ENCODE measurements around the gene PDGFRB.

The PDGFRB gene

DNA sequence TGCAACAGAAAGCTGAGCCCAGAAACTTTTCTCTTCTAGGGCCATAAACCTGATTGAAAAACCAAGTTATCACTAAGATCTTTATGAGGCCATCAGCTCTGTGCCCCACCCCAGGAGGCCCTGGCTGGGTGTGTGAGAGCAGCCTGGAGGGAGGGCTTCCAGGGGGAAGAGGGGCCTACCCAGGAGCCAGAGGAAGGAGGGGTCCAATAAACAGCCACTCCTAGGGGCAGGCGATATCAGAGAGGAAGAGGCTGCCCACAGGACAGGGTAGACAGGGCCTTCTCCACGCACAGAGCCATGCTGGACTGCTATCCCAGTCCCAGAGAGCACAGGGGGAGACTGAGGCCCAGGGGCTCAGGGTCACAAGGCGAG lies 6.5 kb upstream of the PDGFRB start:
- DNase-seq, result no peak

DNA sequence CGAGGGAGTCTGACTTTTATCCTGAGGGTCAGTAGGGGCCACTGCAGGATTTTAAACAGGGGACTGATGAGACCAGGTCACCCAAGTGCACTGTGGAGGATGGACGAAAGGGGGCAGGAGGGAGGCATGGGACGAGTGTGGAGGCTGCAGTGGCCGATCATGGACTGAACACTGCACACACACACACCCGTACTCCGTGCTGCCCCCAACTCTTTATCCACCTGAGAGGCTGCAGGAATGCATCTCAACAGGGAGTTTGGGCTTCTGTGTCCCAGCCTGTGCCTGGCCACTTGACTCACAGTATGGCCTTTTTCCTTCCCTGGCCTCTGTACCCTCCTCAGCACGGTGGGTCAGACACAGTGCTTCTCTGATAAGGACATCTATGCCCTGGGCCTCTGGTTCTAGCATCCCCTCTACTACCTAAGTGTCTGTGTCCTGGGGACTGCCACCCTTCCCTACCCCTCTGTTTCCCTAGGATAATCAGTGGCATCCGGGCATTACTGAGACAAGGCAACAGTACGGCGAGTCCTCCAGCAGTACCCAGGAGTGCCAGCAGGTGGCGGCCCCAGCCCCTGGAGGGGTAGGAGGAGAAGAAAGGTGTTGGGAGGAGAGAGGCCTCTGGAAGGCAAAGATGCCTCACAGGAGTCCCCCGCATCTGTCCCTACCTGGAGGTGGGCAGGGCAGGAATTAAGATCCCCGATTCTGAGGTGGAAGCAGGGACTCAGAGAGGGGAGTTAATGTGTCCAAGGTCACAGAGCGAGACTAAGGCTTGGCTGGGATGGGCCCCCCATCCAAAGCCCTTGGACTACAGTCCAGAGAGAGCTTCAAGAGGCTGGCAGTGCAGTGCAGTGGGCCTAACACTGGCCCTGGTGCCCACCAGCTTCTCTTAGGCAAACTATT lies 5.8 kb upstream of the PDGFRB start:
- peak; percentile 0 for DNase-seq

DNA sequence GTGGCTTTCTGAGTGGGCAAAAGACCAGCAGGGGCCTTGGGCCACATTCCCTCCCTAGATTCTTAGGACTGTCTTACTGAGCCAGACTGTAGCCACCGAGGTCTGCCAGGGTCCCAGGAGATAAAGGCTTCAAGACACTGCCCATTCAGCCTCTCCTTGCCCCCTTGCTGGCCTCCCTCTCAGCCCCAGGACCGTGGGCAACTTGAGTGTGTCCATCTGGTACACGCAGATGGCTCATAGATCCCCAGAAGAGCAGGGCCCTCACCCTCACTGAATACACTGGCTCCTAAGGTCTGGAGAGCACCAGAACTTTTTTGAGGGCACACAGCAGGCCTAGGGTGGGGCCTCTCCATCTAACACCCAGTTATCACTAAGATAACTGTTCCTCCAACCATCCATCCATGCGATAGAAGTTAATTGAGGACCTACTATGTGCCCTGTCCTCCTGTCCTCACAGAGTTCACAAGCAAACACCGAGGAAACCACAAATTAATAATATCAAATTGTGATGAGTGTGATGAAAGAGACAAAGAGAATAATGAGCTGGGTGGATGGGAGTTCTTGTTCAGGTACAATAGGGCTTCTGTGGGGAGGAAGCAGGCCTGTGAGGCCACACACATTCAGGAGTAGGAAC lies 4.9 kb upstream of the PDGFRB start:
- DNase-seq, result no peak

DNA sequence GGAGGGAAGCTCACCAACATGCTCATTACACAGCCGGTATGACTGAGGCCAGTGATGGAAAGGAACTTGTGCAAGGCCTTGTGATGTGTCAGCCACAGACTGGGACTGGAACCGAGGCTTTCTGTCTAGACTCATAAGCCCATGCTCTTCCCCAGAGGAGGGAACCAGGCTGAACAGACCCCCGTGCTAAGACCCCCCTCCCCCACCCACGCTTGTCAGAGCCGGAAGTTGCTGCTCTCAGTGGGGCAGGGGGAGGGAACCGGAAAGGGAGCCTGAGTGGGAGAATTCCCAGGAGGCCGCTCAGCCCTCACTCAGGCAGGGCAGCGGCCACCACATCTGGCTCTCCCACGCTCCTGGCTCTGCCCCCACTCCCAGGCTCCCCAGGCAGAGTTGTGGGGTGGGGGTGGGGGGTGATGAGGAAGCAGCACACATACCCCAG lies 4.1 kb upstream of the PDGFRB start:
- peak; percentile 0 for DNase-seq

DNA sequence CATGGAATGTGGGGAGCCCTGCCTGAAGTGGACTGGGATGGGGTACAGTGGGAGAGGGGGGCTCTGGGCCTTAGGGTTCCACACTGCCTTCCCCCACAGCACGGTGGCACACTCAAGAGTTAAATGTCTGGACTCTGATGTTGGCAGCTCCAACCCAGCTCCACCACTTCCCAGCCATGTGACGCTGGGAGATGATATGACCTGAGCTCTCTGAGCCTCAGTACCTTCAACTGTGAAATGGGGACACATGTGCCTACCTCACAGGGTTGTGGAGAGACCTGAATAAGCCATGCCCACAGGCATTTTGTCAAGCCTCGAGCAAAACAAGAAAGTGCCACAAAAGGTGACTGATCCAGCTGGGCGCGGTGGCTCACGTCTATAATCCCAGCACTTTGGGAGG lies 3.4 kb upstream of the PDGFRB start:
- DNase-seq, result no peak

DNA sequence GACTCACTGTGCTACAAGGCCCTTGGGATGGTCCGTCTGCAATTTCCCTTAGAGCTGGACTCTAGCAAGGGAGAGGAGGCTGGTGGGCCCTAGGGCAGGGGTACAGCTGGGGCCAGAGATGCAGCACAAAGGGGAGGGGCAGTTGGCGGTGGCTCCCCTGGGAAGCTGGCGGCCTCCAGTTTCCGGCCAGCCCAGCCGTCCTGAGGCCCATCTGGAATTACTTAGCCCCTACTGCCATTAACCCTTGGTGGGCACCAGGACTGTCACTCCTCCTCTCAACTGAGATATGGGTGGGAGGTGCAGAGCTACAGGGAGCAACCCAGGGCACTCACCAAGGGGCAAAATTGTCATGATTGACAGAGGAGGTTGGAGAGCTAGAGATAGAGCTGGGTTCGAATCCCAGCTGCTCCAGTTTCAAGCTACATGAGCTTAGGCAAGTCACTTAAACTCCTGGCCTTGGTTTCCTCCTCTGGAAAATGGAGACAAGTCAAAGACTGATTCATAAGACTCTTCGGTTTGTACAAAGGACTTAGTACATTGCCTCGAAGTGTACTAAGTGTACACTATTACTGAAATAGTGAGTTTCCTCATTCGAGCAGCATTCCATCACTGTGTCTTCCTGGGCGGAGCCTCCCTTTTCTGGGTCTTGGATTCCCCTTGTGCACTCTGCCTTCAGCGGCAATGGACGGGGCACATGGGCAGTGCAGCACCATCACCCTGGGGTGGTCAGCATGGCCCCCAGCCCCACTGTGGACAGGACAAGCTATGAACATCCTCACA lies 2.7 kb upstream of the PDGFRB start:
- no peak for DNase-seq

DNA sequence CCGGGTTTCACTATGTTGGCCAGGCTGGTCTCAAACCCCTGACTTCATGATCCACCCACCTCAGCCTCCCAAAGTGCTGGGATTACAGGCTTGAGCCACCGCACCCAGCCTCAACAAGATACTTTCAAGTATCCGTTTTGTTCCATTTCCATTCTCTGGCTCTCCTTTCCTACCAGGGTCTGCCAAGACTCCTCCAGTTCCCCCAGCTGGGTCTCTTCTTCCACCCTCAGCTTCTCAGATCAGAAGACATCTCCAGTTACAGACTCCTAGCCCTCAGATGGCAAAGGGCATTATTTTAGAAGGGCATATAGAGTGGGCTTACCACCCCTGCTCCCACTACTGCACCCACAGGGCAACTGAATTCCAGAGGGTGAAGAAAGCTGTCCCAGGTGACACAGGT lies 1.5 kb upstream of the PDGFRB start:
- DNase-seq, result no peak

DNA sequence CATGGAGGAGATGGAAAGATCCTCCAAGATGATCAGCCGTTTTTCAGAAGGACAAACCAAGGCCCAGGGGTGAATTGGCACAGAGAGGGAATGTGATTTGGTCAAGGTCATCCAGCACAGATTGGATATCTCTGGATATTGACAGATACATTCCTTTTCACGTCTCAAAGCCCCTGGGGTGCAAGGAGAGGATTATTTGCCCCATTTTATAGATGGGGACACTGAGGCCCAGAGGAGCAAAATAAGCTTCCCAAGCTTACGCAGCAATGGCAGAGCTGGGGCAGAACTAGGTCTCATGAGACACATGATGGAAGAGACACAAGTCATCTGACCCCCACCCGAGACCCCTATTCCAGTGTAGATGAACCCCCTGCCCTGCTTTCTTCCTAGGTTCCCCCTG lies 895 bp upstream of the PDGFRB start:
- no peak for DNase-seq

DNA sequence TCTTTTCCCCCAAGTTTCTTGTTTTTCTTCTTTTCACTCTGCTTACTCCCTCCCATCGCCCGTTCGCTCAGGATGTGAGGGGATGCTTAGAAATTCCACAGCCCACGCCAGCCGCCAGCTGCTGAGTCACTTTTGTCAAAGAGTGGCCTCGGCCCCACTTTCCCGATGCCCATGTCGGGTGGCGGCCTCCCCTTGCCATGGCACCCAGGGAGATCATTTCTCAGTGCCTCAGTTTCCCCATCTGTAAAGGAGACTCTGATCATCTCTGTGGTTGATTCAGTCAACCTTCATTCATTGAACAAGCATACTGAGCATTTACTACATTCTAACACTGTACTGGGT lies 353 bp upstream of the PDGFRB start:
- DNase-seq, result no peak

DNA sequence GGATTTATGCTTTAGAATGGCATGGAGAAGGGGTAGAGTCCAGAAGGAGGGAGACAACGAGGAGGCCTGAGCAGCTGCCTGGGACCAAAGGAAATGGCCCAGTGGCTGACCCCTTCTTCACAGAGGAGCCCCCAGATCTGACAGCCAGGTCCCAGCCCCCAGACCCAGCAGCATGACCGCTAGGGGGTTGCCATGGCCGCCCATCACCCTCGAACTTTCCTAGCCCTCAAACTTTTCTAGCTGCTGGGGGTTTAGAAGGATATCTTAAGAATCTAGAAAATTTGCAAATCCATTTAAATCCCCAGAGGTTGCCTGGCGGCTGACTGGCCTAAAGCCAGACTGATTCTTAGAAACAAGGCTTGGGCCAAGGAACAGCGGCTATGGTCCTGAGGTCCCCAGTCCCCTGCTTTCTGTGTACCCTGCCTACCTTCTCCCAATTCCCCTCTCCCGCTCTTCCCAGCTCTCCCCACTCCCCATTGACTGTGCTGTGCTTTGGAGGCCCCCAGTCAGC lies 972 bp downstream of the PDGFRB start:
- DNase-seq, result no peak

DNA sequence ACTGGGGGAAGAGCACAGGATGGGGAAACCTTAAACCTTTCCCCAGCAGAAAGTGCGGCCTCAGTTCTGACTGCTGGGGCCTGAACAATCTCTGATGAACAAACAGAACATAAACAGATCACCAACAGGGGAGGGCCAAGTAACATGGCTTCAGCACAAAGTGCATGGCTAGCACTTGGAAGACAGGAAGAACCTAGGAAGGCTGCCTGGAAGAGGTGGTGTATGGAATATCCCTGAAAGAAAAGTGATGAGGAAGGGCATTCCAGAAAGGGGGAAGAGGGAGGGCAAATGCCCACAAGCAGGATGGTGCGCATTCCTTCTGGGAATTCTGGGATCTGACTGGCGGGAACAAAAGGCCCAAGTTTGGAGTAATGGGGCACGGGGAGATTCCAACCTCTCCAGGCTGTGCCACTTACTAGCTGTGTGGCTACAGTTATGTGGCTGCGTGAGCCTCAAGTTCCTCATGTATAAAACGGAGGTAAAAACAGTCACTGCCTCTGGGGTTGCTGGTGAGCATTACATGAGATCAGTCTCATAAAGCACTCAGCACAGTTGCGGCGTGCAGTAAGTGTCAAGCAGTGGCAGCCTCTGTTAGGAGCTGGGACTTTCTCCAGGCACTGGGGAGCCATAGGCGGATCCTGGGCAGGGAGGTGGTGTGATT lies 1.6 kb downstream of the PDGFRB start:
- no peak for DNase-seq

DNA sequence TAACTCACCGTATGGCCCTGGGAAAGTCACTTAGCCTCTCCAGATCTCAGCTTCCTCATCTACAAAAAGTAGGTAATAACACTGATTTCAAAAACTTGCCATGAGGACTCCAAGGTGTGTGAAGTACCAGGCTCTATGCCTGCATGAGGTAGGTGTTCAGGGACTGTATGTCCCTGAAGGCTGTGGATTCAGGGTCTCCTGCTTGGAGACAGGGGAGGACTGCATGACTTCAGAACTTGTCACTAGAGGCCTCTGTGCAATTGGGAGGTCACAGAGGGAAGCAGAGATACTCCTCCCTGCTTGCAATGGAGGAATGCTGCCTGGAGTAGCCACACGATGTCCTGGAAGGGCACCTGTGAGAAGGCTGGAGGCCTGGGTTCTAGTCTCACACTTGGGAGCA lies 2.2 kb downstream of the PDGFRB start:
- no peak for DNase-seq

DNA sequence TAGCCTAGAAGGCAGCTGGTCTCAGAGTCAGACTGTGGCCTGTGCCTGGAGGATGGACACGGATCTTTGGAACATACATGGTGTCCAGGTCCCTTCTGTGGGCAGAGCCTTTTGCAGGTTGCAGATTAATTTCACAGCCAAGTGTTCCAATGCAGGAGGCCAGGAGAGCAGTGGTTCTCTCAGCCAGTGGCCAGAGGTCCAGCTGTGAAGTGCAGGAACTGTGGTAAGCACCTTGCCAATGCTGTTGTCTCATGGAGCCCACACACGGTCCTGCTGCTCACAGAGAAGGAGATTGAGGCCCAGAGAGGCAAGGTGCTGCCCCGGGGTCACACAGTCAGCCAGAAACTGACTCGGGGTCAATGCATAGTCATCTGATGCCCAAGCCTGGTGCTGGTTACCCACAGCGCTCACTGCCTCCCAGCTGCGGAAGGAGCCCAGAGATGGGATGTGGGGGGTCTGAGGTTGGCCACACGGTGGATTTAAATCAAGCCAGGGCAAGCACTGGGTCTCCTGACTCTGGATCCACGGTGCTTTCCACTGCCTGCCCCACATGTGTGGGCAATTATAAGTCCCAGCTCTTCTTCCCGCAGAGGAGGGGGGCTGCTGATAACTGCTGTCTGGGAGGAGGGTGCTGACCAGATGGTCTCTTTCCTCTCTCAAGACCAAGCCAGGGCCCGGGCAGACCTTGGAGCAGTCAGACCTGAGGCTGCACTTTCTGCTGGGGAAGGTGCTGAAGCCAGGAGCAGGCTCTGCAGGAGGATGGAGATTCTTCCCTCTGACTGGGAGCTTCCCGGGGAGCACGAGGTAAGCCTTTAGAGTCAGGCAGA lies 2.8 kb downstream of the PDGFRB start:
- no peak for DNase-seq

DNA sequence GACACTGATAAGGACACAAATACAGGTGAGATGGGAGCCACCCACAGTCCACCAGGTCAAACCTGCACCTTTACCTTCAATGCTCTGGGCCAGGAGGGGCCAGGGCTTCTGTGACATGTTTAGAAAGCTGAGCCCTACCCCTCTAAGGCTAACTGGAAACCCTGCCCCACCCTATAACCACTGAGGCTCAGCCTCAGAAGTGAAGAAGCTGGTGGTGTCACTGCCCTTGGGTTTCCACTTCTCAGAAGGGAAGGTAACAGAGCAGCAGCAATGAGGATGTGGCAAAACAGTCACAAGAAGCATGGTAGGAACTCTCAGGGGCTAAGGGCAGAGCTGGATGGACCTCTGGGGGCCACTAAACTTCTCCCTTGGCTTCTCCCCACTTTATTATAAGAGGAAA lies 6.0 kb downstream of the PDGFRB start:
- no peak for DNase-seq

DNA sequence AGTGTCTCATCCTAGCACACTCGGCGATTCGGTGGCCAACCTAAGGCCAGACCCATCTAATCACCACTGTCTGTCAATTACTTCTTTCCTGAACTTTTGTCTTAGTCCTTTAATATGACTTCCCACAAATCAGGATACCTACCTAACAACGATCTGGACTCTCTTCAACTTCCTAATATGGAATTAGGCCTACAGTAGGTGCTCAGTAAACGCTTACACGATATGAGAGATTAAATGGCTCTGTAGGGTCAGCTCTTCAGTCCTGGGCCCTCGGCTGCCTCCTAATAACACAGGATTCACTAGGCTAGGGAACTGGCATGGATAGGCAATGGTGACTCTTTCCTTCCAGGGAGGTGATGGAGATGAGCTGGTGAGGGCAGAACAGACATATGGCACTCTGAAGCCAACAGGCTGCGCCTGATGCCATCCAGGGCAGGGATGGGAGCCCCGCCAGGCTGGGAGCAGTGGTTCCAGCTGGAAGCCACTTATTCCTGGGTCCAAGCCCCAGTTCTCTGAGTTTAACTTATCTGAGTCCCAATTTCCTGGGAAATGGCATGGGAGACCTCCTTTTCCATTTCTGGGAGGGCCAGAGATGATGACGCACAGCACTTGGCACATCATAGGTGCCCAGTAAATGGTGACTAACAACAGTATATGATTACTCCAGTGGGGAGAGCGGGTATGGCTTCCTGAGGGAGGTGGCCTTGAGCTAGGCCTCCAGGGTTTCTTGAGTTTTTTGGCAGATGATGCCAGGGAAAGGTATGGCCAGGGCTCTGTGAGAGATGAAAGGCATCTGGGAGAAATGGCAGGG lies 7.3 kb downstream of the PDGFRB start:
- no peak for DNase-seq

DNA sequence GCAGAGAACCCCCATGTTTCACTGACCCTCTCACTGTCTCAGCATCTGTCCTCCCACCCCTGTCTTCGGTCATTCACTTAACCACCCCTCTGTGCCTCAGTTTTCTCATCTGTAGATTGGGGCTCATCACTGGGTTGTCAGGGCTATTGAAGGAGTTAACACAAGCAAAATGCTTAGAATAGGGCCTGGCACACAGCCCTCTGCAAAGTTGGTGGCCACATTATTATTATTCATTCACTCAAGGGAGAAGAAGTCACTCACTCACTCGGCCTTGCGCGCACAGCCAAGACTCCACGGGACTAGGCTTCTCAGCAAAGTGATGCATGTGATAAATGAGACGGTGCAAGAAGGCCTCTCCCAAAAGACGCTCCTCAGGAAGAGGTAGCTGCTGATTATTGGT lies 8.0 kb downstream of the PDGFRB start:
- no peak for DNase-seq

DNA sequence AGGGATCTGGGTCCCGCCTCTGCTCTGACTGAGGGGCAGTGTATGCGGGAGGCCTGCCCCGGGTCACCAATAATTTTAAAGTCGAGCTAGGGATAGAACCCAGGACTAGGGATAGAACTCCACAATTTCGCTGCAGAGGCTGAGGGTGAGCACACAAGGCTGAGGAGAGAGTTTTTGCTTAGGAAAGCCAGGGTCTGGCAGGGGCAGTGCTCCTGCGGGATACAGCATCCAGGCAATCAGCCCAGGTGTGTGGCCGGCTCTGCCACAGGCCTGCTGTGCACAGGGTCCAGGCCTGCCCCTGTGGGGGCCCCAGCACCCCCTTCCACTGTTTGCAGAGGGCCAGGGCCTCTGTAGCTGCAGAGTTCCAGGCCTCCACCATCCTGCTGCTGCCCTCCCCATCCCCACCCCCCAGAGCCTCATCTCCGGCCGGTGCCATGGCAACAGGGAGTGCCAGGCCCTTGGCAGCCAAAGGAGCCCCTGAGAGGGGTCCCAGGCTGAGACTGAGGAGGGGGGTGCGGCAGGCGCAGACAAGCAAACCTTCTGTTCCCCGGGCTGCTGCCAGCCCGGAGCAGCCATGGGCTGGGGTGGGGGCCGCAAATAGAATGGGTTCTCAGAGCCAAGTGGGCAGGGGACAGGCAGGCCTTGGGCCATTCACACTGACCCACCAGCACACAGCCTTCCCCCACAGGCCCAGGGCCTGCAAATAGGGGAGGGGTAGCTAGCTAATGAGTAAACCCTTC lies 8.6 kb downstream of the PDGFRB start:
- DNase-seq, result no peak

DNA sequence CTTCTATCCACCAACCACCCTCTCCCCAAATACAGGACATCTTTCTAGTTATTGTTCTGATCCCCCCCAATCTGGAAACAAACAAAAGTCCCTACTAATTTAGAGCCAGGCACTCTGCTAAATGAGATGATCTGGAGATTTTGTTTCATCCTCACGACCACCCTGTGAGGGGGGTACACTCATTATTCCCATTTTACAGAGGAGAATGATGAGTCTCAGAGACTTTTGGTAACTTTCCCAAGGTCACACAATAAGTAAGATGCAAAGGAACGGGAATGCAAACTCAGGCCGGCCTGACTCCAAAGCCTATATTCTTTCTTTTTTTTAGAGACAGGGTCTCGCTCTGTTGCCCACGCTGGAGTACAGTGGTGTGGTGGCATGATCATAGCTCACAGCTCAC lies 9.4 kb downstream of the PDGFRB start:
- no peak for DNase-seq

DNA sequence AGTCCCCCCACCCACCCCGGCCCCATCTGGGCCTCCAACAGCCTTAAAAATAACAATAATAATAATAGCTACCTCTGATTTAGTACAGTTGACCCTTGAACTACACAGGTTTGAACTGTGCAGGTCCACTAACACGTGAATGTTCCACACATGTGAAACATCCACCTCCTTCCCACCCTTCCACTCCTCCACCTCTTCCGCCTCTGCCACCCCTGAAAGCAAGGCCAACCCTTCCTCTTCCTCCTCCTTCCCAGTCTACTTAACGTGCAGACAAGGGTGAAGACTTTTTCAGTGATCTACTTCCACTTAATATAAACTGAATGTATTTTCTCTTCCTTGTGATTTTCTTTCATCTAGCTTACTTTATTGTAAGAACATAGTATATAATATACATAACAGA lies 10.8 kb downstream of the PDGFRB start:
- DNase-seq, result no peak

DNA sequence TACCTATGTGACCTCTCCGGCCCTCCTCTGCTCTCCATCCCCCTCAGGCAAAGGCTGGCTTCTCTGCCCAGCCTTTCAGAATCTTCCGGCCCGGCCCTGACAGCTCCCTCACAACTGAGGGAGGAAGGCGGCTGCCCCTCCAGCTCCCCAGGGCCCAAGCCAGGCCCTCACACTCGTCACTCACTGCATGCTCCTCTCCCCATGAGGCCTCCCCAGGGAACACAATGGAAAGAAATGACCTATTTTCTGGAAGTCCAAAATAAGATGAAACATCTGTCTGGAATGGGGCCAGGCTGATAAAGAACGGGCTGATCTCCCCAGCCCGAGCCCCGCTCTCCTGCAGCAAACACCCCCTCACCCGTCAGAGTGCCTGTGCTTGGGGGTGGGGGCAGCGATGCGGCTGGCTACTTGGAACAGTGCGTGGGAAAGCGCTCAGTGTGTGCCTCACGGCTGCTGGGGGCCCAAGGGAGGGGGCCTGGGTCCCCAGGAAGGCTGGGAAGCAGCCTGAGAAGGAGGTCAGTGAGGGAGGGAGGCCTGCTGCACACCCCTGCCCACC lies 11.3 kb downstream of the PDGFRB start:
- no peak for DNase-seq
